Activated effector memory CD4-positive, alpha-beta T cell treated with anti-CD3 and anti-CD28 coated beads, Interleukin-2, amount 50 U/mL, for 16 hours (primary cell): ENCODE data around the gene SPATA13.
A peak's percentile ranks its signal among the peaks of the same experiment; 100 is the strongest.

Experiments
- DNase-seq: peaks from one replicate; pipeline ENCODE4 v3.0.0-alpha.2; 2020

The SPATA13 gene

DNA sequence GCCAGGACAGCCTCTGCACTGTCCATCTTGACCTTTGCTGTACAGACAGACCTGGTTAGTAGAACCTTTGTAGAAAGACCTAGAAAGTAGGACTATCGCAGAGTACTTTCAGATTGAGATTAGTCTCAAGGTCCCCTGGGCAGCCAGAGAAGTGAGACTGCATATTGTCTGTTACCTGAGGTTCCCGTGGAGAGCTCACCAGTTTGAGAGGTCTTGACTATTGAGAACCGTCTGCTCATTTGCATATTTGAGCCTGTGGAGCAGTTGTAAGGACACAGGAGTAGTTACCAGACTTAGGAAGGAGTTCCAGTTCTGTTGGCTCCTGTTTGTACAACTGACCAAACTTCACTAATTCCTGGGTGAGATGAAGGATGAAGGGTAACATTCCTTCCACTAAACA lies 66.2 kb downstream of the SPATA13 start:
- DNase-seq = no peak

DNA sequence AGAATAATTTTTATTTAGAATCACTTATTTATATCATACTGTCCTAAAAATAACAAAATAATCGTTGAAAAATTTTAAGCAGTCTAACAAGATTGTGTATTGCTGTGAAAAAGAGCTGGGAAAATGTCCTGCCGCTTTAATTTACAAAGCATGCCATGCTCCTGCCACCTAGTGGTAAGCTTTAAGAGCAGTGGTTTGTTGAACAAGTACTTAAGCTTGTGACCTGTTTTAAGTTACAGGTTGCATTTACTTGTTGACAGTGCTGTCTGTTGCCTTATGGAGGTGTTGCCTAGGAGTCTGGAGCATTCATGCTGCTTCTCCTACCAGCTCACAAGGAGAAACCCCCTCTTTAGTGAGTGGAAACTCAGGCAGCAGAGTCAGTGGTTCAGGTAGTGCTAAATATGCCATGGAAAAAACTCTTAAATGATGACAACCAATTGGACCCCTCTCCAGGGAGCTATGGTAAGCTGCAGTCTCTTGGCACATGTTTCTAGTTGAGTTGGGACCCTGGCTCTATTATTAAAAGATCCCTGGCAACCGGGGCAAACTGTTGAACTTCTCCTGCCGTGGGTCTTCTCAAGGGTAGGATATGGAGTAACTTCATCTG lies 68.4 kb downstream of the SPATA13 start:
- no peak for DNase-seq

DNA sequence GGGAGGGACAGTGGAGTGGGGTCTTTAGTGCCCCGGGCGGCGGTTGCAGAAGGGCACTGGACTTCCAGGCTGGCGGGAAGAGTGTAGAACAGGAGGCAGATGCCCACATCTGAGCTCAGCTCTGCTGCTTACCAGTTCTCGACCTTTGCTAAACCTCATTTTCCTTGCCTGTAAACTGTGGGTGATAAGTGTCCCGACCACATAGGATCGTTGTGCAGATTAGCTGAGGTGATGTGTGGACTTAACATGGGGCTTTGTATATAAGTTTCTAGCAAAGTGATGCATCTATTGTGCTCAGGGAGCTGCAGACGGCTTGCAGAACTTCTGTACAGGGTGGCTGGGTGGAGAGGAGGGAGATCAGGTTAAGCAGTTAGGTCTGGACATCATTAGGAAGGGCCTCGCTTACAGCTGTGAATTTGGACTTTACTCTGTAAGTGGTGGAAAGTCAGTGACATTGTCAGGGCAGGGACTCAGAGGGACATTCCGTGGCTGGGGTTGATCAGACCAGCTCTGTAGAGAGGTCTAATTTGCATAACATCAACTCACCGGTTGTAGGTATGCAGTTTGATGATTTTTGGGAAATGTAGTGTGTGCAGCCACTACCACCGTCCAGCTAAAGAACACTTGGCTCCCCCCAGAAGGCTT lies 70.0 kb downstream of the SPATA13 start:
- no peak for DNase-seq

DNA sequence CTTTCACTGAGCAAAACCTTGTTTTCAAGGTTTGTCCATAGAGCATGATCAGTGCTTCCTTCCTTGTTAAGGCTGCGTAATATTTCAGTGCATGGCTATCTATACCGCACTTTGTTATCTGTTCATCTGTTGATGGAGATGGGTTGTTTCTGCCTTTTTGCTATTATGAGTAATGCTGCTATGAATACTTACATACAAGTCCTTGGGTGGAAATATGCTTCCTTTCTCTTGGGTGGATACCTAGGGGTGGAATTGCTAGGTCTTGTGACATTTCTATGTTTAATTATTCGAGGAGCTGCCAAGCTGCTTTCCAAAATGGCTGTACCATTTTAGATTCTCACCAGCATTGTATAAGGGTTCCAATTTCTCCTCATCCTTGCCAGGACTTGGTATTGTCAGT lies 70.9 kb downstream of the SPATA13 start:
- no peak for DNase-seq

DNA sequence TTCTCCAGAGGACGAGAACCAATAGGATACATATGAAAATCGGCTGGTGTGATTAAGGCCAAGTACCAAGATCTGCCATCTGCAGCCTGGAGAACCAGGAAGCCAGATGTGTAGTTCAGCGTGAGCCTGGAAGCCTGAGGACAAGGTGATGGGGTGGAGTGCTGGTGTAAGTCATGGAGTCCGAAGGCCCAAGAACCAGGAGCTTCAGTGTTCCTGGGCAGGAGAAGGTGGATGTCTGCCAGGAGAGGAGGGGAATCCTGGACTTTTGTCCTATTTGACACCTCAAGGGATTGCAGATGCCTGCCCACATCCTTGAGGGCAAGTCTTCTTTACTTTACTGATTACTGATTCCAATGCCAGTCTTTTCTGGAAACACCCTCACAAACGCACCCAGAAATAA lies 71.5 kb downstream of the SPATA13 start:
- DNase-seq = no peak

DNA sequence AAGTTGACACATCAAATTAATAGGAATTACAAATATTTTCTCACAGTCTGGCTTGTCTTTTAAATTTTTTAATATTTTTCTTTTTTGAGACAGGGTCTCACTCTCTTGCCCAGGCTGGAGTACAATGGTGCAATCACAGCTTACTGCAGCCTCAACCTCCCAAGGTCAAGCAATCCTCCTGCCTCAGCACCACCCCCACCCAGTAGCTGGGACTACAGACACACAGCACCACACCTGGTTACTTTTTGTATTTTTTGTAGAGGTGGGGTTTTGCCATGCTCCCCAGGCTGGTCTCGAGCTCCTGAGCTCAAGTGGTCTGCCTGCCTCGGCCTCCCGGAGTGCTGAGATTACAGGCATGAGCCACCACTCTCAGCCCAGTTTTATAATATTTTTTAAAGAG lies 72.0 kb downstream of the SPATA13 start:
- no peak for DNase-seq

DNA sequence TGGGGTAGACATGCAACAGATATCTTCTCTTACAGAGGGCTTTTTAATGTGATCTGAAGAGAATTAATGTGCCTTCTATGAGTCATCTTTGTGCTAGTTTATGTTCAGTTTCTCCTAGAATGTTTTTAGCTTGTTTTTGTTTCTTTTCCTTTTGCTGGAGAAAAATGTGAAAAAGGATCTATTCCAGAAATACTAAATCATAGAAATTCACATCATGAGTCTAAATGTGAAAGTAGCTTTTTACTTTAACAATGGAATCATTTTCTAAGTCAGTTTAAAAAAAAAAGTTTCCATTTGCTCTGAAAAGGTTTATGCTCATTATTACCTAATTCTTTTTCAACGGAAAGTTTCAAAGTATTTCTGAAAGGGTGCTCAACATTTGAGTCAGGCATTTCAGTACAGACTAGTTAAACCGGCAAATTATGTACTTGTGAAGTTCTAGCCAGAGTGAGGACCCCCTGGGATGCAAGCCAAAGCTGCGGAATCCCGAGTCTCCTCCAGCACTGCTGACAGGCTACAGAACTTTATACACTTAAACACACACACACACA lies 72.9 kb downstream of the SPATA13 start:
- DNase-seq = no peak

DNA sequence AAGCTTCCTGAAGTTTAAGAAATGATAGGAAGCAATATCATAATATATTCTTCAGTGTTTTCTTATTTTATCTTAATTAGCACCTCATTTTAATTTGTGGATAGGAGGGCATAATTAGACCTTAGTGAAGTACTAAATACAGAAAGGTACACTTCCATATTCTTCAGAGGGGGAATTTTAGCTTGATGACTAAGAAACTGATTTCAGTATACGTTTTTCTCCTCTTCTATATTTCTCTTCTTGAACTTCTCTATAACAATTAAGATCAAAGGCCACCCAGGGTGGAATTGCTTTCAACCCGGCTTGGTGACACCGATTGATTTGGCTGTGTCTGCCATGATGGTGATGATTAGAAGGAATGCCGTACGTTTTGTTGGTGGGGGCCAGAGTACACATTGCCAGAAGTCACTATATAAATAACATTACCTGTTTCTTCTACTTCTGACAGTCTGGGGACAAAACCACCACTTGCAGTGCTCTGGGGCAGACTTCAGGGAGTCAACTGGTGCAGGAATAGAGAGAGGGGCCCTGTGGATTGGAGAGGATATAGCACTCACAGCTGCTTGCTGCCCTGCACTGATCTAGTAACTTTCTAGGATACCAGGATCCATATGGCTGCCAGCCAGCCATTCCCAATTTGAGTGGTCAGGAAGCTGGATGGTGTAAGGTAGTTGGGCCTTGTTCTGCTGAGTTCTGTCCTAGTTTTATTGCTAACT lies 73.8 kb downstream of the SPATA13 start:
- no peak for DNase-seq

DNA sequence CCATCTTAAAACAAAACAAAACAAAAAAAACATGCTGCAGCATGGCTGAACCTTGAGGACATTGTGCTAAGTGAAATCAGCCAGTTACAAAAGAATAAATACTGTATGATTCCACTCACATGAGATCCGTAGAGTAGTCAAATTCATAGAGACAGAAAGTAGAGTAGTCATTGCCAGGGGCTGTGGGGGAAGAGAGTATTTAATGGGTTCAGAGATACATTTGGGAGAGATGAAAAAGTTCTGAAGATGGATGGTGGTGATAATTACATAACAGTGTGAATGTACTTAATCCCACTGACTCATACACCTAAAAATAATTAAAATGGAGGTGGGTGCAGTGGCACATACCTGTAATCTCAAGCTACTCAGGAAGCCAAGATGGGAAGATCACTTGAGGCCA lies 76.8 kb downstream of the SPATA13 start:
- DNase-seq = no peak

DNA sequence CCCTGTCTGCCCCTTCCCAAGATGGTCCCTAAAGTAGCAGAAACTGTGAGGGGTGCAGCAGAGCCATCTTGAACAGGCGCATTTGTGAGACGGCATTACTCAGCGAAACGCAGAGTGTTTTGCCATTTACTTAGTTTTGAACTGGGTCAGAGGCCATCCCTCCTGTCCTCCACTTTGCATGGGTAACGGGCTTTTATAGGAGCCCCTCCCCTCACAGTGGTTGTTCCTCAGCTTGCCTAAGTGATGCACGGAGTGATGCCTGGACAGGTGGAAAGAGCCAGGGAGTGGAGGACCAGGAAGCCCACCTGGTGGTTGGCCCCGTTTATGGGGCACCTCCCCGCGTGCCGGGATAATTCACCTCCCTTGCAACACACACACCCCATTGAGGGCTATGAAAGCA lies 80.8 kb downstream of the SPATA13 start:
- DNase-seq = no peak

DNA sequence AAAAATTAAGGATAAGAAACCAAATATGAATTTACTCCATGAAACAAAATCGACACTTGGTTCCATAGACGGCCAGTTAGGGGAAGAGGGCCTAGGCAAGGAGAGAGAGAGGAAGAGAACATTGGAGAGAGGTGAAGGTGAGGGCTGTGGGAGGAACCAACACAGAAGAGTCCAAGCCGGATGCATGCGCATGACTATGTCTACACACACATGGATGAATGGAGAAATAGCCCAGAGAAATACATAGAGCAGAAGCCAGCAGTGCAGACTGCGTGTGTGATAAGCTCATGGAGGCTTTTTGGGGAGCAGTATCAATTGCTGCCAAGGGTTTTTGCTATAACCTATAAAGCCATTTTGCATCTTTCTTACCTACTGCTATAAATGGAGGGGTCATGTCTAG lies 81.6 kb downstream of the SPATA13 start:
- DNase-seq = no peak

DNA sequence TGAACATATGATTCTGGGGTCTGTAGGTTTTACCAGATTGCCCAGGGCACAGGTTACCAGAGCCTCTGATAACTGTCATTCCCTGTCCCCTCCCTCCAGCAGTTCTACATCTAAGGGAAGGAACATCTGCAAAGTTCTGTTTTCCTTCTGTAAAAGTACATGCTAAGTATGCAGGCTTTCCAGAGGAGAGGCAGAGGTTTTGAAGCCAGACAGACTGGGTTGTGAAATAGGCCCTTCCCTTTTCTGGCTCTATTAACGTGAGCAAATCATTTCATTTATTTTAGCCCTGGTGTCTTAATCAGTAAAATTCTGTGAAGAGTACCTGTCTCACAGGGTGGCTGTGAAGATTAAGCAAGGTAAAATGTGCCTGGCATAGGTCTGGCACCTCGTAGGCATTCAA lies 82.8 kb downstream of the SPATA13 start:
- DNase-seq = no peak

DNA sequence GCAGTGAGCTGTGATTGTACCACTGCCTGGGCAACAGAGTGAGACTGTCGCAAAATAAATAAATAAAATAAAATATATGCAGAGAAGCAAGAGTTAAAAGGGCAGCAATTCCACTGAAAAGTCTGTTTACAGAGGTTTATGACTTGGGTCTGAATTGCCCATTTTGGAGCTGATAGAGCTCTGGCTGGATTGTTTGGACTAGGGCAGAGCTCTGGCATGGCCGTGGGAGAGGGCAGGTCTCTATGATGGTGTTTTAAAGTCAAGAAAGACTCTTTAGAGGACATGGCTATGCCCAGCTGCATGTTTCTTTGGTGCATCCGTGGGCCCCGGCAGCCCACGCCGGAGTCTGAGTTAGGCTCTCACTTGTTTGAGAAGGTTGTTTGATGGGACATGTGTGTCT lies 84.3 kb downstream of the SPATA13 start:
- DNase-seq = no peak

DNA sequence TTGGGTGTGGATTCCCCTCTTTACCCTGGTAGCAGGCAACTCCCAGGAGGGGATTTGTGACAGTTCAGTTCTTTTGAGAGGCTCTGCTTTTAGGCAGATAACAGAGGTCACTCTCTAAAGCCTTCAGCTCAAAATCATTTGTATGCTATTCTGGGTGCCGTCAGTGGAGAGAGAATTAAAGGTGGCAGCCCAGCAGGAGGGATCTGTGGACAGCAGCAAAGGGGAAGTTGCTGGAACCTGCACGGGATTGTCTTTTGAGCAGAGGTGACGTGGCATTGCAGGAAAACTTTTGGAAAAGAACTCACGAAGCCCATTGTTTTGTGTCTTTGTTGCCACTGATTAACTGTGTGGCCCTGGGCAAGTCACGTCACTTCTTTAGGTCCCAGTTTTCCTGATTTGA lies 86.5 kb downstream of the SPATA13 start:
- no peak for DNase-seq

DNA sequence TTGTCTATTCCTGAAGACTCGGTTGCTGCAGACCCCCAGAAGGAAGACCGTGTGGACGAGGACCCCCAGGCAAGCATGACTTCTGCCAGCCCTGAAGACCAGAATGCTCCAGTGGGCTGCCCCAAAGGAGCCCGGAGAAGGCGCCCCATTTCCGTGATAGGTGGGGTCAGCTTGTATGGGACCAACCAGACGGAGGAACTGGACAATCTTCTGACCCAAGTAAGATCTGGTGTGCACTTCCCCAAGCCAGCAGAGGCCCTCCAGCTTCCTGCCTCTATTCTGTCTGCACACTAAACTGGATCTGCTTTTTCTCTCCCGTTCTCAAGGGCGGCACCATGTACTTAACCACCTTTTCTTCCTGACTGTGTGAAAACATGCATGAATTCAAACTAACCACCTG lies 89.1 kb downstream of the SPATA13 start:
- DNase-seq = no peak

DNA sequence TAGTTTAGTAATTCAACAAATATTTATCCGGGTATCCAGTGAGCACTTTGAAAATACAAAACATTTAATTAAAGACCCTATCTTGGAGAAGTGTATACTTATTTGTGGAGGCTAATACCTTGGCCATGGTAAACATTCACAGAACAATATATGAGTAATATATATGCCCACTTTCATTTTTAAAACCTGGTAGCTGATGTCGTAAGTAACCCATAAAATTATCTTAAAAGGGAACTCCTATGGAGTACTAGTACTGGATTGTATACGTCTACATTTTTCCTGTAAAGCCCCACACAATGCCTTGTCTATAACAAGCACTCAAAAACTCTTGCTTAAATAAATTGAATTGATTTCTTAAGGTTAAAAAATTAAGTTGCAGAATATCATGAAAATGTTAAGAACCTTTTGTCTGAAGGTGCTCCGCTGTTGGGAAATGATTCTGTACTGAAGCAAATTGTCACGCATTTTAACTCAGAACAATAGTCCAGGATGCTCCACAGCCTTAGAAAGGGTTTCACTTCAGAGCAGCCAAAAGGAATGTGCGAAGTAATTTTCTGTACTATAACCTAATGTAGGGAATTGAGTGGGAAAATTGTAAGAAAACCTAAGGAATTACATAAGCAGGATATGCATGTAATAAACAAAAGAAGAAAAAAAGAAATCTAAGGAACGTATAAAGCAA lies 90.0 kb downstream of the SPATA13 start:
- no peak for DNase-seq

DNA sequence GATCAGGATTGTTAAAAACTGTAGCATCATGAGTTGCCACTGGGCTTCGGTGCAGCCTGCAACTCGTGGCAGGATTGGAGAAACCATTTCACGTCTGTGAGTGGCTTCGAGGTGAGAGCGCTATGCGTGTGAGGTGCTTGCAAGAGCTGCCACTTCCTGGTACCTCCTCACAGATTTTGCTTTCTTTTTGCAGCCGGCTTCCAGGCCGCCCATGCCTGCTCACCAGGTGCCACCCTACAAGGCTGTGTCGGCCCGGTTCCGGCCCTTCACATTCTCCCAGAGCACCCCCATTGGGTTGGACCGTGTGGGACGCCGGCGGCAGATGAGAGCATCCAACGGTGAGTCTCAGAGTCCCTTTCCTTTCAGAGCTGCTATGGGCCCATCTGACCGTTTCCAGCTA lies 91.0 kb downstream of the SPATA13 start:
- peak; percentile 93 for DNase-seq

DNA sequence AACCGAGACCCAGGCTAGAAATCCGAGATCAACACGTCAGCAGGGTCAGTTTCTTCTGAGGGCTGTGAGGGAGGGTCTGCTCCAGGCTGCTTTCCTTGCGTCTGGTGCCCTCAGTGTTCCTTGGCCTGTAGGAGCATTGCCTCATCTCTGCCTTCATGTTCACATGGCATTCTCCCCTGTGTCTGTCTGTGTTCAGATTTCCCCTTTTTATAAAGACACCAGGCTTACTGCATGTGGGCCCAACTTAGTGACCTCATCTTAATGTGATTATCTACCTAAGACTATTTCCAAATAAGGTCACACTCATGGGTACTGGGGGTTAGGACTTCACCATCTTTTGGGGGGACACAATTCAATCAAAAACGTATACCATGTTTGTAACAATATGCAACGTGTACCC lies 91.6 kb downstream of the SPATA13 start:
- no peak for DNase-seq

DNA sequence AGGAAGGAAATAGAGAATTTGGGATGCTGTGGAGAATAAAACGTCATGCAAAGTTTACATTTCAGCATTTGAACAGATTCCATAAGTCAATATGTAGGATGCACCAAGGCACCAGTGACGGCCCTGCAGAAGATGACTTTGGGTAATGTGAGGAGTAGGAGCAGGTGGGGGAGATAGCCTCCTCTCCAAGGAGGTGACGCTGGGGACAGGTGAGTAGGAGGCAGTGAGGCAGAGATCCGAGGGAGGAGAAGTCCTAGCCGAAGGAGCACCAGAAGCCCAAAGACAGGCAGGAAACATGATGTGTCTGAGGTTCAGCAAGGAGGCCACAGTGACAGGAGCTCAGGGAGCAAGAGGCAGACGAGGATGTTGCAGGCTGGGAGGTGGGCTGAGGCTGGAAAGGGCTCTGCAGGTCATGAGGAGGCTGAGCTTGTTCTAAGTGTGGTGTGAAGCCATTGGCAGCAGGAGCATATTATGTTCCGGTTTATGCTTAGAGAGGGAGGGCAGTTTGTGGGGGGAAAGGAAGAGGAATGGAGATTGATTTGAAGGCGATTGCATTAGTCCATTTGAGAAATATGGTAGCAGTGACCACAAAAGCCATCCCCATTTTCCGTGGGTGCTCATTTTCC lies 93.1 kb downstream of the SPATA13 start:
- DNase-seq = no peak

DNA sequence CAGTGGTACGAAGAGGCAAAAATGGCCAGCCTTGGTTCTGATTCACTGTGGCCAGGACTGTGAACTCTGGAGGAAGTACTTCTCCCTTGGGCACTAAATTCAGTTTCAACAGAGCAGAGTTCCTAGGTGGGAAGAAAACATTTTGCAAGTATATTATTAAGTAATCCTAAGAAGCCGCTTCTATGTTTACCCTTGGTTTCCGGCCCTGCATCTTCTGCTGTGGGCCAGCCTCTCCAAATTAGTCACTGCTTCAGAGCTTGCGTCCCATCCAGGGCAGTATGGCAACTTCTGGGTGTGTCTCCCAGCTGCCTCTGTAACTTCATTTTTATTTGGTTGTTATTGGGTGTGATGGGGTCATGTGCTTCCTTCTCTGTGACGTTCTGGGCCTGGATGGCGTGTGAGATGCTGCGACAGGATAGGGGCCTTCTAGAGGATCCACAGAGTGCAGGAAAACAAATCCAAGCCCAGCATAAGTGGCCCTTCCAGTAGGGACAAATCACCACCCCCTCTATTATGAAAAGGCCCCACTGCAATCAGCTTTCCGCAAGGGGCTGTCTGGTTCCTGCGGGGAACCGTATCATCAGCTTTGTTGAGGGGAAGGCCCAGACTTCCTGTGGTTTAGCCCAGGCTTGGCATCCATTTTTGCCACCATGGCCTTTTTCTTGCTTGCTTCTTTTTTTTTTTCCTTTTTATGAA lies 93.8 kb downstream of the SPATA13 start:
- peak; percentile 86 for DNase-seq

DNA sequence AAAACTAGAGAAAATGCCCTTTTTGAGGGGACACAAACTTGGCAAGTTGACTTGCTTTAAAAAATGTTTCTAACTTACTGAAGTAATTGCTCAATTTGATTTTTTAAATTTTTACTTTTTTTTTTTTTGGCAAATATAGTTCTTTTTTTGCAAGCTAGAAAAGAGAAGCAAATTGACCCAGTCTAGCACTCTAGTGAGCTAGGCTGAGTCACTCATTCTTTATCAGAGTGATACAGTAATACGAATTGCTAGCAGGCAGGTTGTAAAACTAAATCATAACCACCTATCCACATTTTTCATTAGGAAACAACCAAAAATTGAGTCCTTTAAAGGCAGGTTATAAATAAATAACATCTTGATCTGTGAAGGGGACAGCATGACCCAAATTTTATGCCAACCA lies 97.0 kb downstream of the SPATA13 start:
- DNase-seq = no peak

DNA sequence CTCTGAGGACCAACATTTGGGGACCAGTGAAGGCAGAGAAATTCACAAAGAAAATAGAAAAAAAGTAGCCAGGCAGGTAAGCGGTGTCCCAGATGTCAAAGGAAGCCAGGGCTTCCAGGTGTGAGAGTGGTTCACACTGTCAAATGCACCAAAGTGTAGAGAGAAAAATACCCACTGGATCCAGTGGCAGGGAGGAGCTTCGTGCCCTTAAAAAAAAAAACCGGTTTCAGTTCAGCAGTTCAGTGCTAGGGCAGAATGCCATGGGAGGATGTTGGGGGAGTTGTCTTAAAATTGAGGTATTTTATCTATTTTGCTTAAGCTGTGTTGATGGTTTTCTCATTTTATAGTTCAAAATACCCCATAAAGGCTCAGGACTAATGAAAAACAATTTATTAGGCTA lies 101.0 kb downstream of the SPATA13 start:
- peak; percentile 71 for DNase-seq

DNA sequence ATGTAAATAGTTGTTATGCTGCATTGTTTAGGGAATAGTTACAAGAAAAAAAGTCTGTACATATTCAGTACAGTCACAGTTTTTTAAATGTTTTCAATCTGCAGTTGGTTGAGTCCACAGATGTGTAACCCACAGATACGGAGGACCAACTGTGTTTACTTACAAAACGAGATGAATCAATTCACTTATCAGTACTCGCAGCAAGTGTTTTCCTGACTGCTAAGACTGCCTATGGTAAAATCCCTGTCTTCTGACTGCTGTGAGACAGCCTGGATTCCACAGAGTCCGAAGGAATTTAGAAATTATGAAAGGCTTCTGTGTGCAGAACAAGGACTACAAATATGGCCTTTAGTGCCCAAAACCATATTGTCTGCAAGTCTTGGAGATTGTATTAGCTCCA lies 103.1 kb downstream of the SPATA13 start:
- DNase-seq = no peak
